ENCODE data around the gene SLC39A11.
"Not testable (repeated sequence)": the region's sequence is repeated elsewhere in the genome, so short reads cannot be mapped to it uniquely, and the experiment has no call there.

Gene SLC39A11

DNA sequence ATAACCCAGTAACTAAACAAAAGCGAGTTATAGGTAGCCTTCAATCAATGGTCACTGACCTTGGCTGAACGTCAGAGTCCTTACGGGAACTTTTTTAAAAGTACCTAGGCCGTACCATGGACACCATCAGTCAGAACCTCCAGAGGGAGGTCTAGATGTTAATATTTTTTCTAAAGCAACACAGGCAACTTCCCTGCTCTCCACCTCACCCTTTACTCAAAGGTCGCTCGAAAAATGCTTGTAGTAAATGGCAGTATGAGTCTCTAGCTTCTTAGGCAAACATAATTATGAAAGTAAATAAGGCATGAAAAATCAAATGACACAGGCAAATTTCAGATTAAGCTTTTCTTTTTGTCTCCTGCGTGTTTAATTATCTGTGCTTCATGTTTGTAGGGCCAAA is 82.1 kb downstream of the SLC39A11 start:
- TF ChIP-seq, protein P1, sequence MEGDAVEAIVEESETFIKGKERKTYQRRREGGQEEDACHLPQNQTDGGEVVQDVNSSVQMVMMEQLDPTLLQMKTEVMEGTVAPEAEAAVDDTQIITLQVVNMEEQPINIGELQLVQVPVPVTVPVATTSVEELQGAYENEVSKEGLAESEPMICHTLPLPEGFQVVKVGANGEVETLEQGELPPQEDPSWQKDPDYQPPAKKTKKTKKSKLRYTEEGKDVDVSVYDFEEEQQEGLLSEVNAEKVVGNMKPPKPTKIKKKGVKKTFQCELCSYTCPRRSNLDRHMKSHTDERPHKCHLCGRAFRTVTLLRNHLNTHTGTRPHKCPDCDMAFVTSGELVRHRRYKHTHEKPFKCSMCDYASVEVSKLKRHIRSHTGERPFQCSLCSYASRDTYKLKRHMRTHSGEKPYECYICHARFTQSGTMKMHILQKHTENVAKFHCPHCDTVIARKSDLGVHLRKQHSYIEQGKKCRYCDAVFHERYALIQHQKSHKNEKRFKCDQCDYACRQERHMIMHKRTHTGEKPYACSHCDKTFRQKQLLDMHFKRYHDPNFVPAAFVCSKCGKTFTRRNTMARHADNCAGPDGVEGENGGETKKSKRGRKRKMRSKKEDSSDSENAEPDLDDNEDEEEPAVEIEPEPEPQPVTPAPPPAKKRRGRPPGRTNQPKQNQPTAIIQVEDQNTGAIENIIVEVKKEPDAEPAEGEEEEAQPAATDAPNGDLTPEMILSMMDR (IDR thresholded peaks at IDR 0.05; ENCODE audit: extremely low read depth, insufficient read depth, missing control alignments), result no peak
- in situ Hi-C loops (cut with MboI; ENCODE audit: low pct_unique_long_range_greater_than_20kb, low sequenced_read_pairs, unreplicated experiment), result no loop called here
- no peak for DNase-seq (ENCODE audit: low spot score)

DNA sequence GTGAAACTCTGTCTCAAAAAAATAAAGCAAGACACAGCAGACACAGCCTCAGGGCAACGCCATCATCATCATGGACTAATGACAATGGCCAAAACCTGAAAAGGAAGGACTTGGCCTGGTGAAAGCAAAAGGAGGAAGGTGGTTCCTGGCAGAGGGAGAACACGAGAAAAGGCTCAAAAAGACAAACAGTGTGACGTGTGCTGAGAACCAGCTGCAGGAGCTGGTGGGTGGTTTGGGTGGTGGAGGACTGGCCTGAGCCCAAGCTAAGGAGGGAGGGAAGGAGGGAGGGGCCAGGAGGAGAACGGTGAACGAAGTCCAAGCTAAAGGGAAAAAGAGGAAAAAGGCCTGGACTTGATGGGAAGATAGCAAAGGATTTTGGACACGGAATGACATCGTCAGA is 85.1 kb downstream of the SLC39A11 start:
- DNase-seq (ENCODE audit: low spot score), result no peak

DNA sequence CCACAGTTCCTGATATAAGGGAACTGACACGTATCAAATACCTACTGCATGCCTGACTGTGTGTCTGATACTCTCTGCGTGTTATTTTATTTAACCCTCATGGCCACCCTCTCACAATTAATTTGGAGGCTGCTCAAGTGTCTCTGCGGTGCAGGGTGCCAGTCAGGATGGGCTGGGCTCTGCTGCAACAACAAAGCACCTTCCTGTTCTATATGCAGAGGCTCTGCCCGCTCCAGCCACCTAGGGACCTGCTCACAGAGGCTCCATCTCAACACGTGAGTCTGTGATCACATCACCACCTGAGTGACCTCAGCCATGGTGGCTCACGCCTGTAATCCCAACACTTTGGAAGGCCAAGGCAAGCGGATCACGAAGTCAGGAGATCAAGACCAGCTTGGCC is 87.1 kb downstream of the SLC39A11 start:
- TF ChIP-seq, protein P1 (IDR thresholded peaks at IDR 0.05; ENCODE audit: extremely low read depth, insufficient read depth, missing control alignments), result no peak
- DNase-seq (ENCODE audit: low spot score), result no peak
- in situ Hi-C loops (cut with MboI; ENCODE audit: low pct_unique_long_range_greater_than_20kb, low sequenced_read_pairs, unreplicated experiment), result no loop called here

More for the DNA sequence above, 85.1 kb downstream of the SLC39A11 start:
- TF ChIP-seq, protein P1 (IDR thresholded peaks at IDR 0.05; ENCODE audit: extremely low read depth, insufficient read depth, missing control alignments), result no peak
- in situ Hi-C loops (cut with MboI; ENCODE audit: low pct_unique_long_range_greater_than_20kb, low sequenced_read_pairs, unreplicated experiment), result no loop called here

DNA sequence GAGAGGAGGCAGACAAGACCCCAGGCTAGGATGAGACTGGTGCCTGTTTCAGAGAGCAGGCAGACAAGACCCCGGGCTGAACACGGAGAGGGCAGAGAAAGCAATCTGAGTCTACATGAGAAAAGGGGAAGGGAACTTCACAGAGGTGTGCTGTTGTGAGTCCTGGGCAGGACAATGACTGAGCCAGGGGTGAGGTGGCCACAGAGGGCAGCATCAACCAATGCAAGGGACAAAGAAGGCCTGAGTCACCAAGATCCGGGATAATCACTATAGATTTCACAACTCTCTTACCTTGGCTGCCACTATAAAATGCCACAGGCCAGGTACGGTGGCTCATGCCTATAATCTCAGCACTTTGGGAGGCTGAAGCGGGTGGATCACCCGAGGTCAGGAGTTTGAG is 89.0 kb downstream of the SLC39A11 start:
- TF ChIP-seq, protein P1 (IDR thresholded peaks at IDR 0.05; ENCODE audit: extremely low read depth, insufficient read depth, missing control alignments), result no peak
- no peak for DNase-seq (ENCODE audit: low spot score)

DNA sequence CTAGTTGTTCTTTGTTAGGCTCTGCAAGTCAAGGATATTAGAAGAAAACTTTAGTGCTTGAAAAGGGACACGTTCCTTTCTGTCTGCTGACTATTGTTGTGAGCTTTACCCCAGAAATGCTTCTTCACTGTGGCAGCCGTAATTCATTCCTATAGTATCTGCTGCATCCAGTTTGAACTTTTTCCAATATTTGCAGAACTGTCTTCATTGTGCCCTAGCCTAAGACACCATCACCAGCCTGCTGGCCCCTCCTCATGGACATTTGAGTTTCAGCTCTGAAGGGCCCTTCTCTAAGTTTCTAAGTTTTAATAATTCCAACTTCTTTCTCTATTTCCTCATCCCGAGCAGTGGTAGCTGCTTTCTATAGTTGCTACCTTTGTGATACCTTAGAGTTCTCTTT is 91.7 kb downstream of the SLC39A11 start:
- TF ChIP-seq, protein P1 (IDR thresholded peaks at IDR 0.05; ENCODE audit: extremely low read depth, insufficient read depth, missing control alignments), result no peak
- no peak for DNase-seq (ENCODE audit: low spot score)
- in situ Hi-C loops (cut with MboI; ENCODE audit: low pct_unique_long_range_greater_than_20kb, low sequenced_read_pairs, unreplicated experiment), result no loop called here

More for the DNA sequence above, 89.0 kb downstream of the SLC39A11 start:
- in situ Hi-C loops (cut with MboI; ENCODE audit: low pct_unique_long_range_greater_than_20kb, low sequenced_read_pairs, unreplicated experiment), result no loop called here

DNA sequence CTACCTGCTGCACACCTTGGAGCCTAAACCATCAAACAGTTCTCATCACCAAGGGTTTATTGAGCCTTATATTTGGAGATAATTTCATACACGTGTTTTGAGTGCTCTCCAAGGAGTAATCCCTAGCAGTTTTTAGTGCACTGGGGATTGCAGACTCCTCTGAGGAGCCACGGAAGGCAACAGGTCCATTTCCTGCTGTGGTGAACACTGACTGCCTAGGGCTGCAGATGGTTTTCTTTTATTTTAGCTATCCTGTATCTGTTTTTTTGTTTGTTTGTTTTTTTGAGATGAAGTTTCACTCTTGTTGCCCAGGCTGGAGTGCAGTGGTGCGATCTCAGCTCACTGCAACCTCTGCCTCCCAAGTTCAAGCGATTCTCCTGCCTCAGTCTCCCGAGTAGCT is 93.0 kb downstream of the SLC39A11 start:
- DNase-seq (ENCODE audit: low spot score), result not testable (repeated sequence)
- in situ Hi-C loops (cut with MboI; ENCODE audit: low pct_unique_long_range_greater_than_20kb, low sequenced_read_pairs, unreplicated experiment), result loop anchor here (25.0 kb wide), 1 partner anchor 163 kb away; the partner anchor contains the start of gene SSTR2

DNA sequence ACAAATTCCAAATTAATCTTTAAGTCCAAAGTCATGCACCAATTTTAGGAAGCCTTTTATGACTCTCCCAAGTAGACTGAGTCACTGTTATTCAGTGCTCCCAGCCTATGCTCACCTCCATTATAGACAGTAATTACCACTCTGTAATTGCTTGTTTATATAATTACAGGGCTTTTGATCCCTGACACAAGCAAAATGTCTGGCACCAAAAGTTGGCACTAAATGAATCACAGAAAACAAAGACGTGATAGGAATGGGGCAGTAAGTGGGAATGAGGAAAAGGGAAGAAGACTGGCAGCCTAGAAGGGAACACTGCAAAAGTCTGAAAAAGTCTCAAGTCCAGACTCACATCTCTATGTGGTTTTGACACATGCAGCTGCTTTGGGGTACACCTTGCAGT is 94.1 kb downstream of the SLC39A11 start:
- TF ChIP-seq, protein P1 (IDR thresholded peaks at IDR 0.05; ENCODE audit: extremely low read depth, insufficient read depth, missing control alignments), result no peak
- DNase-seq (ENCODE audit: low spot score), result no peak
- in situ Hi-C loops (cut with MboI; ENCODE audit: low pct_unique_long_range_greater_than_20kb, low sequenced_read_pairs, unreplicated experiment), result loop anchor here (25.0 kb wide), 1 partner anchor 164 kb away; the partner anchor contains the start of gene SSTR2
